Stimulated activated CD4-positive, alpha-beta T cell treated with anti-CD3 and anti-CD28 coated beads, TNF-alpha, amount 100 ng/mL, for 1 hour (primary cell): ENCODE measurements around the gene PLCXD1.
"Not testable (repeated sequence)": the region's sequence is repeated elsewhere in the genome, so short reads cannot be mapped to it uniquely, and the experiment has no call there.

Experiments used
- DNase-seq, 3 donors: peaks; one replicate each; pipeline ENCODE4 v3.0.0-alpha.2; 2020; ENCODE audit warnings: low read depth in 3 of 3, low spot score in 1 of 3

The PLCXD1 gene, protein sequence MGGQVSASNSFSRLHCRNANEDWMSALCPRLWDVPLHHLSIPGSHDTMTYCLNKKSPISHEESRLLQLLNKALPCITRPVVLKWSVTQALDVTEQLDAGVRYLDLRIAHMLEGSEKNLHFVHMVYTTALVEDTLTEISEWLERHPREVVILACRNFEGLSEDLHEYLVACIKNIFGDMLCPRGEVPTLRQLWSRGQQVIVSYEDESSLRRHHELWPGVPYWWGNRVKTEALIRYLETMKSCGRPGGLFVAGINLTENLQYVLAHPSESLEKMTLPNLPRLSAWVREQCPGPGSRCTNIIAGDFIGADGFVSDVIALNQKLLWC

DNA sequence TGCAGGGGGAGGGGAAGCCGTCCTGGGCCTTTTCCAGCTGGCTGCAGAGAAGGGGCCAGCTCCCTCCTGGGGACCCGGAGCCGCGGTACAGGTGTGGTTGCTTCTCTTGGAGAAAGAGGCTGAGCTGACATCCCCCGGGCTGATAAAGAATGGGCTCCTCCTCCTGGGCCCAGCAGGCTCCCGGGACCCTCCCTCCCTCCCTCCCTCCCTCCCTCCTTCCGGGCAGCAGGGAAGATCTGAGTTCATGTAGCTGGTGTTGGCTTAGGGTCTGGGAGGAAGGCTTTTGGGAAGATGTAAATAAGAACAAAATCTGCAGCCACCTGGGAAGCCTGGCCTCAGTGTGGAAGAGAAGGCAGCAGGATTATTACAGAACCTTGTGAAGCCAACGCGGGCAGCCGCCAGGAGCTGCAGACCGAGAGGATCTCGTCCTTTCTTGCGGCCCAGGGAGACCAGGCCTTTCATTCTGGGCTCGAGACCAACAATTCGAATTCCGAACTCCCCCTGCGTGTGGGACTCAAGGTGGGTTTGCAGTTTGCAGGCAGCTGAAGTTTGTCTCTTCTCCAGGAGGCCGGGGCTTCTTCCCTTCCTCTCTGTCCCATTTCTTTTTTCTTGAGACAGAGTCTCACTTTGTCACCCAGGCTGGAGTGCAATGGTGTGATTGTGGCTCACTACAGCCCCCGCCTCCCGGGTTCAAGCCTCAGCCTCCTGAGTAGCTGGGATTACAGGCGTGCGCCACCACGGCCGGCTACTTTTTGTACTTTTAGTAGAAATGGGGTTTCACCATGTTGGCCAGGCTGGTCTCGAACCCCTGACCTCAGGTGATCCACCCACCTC lies at the start of gene PLCXD1:
TSS of gene PLCXD1 (plus strand) at position 216 of the 834 bp plus-strand sequence. CDS start 2,807 bp downstream, outside the sequence.
- DNase-seq, result no peak

DNA sequence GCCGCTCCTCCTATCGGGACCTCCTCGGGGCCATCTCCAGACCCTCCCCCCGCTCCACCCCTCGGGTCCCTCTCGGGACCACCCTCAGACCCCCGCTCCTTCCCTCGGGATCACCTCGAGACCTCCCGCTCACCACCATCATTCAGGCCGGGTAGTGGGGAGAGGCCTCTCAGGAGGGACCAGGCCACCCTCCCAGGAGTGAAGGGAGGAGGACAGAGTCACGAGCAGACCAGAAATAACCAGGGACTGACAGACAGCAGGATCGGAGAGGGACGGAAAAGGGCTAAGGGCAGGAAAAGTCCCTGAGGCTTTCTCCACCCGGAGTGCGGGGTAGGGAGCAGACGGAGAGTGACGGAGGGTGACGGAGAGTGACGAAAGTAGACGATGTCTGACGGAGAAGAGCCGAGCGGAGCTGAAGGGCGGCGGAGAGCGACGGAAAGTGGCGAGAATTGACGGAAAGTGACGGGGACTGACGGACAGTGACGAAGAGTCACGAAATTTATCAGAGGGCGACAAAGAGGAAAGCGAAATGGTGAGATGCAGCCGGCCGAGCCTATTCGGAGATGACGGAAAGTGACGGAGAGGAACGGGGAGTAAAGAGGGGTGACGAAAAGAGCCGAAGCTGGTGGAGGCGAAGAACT lies 49.4 kb upstream of the PLCXD1 start:
- not testable (repeated sequence) for DNase-seq

DNA sequence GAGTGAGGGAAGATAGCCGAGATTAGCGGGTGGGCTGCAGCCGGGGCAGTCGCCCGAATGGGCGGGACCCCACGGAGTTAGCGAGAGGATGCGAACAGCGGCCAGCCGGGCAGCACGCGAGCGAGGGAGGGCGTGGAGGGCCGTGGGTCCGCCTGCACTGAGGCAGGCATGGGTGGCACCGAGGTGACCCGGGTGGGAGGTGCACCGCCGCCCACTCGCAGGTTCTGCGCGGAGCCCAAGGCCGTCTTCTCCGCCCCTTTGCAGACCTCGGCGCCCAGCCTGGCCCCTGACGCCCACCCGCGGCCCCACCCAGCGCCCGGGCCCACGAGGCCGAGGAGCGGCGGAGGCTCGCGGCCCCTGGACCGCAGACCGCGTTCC lies 48.9 kb upstream of the PLCXD1 start:
- not testable (repeated sequence) for DNase-seq

DNA sequence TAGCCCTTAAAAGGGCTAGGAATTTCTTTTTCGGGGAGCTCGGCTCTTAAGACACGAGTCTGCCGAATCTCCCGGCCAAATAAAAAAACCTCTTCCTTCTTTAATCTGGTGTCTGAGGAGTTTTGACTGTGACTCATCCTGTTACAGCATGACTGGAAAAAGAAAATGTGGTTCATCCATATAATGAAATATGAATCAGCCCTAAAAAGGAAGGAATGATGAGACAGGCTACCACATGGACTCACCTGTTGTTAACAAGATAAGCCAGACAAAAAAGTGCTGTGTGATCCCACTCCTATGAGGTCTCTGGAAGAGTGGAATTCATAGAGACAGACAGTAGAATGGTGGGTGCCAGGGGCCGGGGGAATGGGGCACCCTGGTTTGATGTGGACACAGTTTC lies 45.0 kb upstream of the PLCXD1 start:
- DNase-seq, result not testable (repeated sequence)

DNA sequence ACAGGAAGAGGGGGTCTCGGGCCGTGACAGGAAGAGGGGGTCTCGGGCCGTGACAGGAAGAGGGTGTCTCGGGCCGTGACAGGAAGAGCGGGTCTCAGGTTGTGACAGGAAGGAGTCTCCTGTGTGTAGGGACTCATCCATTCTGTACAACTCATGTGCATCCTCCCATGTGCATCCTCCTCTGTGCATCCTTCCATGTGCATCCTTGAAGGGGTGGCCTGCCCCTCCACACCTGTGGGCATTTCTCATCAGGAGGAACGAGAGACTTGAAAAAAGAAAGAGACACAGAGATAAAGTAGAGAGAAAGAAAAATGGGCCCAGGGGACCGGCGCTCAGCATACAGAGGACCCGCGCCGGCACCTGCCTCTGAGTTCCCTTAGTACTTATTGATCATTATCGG lies 30.2 kb upstream of the PLCXD1 start:
- no peak for DNase-seq

DNA sequence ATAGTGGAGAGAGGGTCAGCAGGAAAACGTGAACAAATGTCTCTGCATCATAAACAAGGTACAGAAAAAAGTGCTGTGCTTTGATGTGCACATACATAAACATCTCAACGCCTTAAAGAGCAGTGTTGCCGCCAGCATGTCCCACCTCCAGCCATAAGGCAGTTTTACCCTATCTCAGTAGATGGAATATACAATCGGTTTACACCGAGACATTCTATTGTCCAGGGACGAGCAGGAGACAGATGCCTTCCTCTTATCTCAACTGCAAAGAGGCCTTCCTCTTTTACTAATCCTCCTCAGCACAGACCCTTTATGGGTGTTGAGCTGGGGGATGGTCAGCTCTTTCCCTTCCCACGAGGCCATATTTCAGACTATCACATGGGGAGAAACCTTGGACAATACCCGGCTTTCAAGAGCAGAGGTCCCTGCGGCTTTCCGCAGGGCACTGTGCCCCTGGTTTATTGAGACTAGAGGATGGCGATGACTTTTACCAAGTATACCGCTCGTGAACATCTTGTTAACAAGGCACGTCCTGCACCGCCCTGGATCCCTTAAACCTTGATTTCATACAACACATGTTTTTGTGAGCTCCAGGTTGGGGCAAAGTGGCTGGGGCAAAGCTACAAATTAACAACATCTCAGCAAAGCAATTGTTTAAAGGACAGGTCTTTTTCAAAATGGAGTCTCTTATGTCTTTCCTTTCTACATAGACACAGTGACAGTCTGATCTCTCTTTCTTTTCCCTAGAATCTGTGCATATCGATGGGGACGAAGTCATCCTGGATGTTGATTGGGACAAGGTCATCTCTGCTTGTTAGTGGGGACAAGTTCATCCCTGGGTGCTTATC lies 29.6 kb upstream of the PLCXD1 start:
- DNase-seq, result not testable (repeated sequence)

DNA sequence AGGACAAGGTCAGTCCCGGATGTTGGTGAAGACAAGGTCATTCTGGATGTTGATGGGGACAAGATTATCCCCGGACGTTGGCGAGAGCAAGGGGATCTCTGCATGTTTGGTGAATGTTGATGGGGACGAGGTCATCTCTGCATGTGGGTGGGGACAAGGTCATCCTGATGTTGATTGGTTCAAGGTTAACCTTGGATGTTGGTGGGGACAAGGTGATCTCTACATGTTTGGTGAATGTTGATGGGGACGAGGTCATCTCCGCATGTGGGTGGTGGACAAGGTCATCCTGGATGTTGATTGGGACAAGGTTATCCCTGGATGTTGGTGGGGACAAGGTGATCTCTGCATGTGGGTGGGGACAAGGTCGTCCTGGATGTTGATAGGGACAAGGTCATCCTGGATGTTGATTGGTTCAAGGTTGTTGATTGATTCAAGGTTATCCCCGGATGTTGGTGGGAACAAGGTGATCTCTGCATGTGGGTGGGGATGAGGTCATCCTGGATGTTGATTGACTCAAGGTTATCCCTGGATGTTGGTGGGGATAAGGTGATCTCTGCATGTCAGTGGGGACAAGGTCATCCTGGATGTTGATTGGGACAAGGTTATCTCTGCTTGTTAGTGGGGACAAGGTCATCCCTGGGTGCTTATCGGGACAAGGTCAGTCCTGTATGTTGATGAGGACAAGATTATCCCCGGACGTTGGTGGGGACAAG lies 28.8 kb upstream of the PLCXD1 start:
- DNase-seq, result no peak

DNA sequence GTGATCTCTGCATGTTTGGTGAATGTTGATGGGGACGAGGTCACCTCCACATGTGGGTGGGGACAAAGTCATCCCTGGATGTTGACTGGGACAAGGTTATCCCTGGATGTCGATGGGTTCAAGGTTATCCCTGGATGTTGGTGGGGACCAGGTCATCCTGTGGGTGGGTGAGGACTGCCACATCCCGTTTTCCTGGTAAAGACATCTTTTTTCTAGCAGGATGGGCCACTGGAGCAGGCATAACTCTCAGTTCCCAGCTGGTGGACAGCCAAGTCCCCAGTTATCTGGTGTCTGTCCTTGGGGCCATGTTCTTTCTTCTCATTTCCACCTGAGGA lies 28.3 kb upstream of the PLCXD1 start:
- no peak for DNase-seq

DNA sequence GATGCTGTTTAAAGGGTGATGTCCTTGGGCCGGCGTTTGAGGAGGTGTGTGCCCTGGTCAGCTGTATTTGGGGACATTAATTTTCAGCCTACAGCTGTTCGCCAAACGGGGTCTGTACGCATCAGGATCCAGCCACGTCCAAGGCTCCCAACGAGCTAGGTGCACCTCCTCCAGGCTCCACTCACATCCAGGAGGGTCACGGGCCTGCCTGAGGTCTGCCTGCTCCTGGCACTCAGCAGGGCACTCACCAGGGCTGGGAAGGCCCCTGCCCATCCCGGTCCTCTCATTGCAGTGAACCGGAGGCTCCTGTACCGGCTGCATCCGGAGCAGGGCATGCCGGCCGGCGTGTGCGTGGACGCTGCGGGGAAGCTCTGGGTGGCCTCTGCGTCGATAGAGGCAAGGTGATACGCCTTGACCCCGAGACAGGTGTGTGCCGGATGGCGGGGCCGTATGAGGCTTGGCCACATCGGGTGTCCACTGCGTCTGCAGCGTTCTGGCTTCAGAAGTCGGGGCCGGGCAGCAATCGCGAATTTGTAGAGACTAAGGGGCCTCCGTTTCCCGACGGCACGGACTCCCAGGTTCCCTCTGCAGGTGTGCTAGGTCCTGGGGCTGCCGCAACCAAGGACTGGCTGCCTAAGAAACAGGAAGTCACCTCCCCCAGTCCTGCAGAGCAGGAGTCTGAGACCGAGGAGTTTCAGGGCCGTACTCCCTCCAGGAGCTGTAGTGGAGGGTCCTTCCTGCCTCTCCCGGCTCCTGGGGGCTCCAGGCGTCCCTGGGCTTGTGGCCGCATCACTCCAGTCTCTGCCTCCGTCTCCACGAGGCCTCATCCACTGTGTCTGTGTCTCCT lies 27.5 kb upstream of the PLCXD1 start:
- DNase-seq, result no peak

DNA sequence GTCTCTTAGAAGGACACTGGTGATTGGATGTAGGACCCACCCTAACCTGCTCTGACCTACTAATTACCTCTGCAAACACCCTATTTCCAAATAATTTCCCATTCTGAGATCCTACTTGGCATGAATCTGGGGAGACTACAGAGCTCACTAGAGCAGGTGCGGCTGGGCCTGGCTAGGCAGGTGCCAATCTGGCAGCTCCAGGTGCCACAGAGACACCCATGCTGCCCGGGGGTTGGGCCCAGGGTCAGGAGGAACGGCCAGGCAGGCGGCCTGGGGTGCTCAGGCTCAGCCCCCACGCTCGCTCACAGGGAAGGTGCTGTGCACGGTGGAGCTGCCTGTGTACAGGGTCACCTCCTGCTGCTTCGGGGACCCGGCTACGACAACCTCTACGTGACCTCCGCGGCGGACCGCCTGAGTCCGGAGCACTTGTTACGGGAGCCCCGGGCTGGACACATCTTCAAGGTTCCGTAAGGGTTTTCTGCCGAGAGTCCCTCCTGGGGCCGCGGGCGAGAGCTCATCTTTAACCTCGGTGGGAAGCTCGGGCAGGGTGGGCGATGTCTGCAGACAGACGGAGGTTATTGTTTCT lies 26.5 kb upstream of the PLCXD1 start:
- no peak for DNase-seq

DNA sequence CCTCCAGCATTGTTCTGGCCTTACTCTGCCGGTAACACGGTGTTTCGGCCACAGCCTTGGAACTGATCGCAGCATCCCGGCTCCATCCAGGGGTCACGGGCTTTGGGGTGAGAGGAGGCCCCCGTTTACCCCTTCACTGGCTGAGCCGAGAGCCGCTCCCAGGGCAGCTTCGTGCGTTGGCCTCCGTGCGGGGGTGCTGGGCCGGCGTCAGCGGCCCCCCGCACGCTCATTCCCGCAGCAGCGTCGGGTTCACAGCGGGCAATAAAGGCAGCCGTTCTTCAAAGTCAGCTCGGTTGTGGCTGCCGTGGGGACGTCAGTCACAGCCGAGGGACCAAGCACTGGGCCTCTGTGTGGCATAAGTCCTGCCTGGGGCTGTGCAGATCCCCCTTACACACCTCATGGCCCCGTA lies 25.3 kb upstream of the PLCXD1 start:
- DNase-seq, result no peak

DNA sequence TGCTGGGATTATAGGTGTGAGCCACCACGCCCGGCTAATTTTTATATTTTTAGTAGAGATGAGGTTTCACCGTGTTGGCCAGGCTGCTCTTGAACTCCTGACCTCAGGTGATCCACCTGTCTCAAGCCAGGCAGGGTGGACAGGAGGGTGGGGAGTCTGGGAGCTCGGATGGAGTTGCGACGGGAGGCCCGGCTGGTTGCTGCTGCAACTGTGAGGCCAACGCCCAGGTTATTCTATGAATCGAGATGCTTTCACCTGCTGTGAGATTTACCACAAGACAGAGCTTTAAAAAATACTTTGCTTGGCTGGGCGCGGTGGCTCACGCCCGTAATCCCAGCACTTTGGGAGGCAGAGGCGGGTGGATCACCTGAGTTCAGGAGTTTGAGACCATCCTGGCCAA lies 24.1 kb upstream of the PLCXD1 start:
- not testable (repeated sequence) for DNase-seq

DNA sequence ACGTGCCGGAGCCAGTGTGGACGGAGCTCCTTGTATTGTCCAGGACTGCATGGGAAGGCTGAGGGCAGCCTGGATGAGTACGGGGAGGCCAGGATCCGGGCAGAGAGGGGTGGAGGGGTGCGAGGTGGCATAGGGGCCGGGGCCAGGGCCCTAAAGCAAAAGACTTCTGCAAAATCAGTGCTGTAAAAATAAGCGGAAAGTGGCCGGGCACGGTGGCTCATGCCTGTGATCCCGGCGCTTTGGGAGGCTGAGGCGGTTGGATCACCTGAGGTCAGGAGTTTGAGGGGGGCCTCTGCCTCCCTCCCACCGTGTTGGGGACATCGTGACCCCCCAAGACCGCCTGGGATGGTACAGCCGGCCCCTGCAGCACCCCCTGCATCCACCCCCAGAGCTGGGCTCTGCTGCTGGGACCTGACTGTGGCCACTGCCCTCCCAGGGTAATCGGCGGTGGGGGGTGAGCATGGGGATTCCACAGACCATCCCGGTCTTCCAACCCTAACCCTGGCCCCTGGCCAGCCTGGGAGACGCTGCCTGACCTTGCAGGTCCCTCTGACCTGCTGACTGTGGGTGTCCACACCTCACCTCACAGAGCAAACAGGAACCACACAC lies 23.4 kb upstream of the PLCXD1 start:
- DNase-seq, result no peak

DNA sequence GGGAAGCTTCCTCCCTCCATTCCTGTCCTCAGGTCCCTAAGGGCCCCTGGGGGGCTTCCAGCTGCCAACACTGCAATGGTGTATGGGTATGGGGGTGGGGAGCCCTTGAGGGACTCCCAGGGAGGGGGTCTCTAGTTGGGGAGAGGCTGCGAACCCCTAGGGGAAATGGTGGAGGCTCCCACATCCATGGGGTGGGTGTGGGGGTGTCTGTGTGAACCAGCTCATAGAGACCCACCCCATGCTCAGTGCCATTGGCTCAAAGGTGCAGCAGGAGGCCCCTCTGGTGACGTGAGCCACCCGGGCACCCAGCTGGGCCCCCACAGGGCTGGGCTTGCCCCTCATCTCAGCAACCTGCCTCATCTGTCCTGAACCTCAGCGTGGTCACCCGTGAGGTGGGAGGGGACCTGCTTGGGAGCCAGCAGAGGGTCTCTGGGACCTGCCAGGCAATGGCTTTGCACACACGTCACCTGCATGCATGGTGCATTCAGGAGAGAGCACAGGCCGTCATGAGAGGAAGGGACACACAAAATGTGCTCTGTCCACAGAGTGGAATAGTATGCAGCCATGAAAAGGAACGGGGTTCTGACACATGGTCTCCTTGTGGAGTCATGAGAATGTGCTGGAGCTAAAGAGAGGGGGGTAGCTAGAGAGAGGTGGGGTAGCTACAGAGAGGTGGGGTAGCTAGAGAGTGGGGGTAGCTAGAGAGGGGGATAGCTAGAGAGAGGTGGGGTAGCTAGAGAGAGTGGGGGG lies 22.7 kb upstream of the PLCXD1 start:
- no peak for DNase-seq

DNA sequence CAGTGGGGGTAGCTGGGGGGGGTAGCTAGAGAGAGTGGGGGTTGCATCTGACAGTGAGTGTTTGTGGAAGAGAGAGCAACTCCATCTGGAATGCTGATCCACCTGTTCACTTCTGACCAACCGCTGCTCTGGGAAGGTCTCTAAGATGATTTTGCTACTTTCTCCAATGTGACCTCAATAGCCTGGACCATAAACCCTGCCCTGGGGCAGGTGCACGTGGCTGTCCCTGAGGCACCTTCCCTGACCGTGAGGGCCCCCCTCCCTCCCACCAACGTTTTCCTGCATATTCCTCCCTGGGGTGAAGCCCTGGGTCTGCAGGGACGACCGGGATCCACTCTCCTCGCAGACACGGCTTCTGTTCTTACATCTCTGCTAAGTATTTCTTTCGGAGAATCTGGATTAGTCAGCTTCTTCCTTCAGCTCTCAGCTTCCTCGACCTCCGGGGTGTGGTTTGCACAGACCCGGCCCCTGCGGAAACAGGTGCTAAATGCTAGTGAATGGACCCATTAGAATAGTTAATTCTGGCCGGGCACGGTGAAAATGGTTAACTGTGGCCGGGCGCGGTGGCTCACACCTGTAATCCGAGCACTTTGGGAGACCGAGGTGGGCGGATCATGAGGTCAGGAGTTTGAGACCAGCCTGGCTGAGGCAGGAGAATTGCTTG lies 21.4 kb upstream of the PLCXD1 start:
- DNase-seq, result no peak

DNA sequence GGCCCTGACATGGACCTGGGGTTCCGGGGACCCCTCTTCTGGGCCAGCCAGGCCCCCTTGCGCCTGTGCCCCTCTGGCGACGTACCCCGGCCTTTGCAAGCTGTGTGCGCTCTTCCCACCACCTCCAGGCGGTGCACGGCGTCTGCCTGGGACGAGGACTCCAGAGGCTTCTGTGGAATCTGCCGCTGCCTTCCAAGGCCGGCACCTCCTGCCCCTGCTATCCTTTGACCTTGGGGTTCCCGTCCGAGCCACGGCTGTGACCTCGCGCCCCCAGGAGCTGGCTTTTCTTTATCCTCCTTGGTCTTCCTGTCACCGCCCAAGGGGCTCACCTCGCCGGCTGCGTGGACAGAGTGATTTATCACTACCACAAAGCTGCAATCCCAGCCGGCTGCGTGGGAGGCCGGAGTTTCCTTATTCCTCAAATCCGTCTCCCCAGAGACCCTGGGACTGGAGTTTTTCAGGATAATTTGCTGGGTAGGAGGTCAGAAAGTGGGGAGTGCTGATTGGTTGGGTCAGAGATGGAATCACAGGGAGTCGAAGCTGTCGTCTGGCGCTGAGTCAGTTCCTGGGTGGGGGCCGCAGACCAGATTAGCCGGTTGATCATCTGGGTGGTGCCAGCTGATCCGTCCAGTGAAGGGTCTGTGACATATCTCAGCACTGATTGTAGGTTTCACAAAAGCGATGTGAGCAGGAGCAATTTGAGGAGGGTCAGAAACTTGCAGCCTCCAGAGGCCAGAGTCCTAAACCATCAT lies 19.8 kb upstream of the PLCXD1 start:
- no peak for DNase-seq

DNA sequence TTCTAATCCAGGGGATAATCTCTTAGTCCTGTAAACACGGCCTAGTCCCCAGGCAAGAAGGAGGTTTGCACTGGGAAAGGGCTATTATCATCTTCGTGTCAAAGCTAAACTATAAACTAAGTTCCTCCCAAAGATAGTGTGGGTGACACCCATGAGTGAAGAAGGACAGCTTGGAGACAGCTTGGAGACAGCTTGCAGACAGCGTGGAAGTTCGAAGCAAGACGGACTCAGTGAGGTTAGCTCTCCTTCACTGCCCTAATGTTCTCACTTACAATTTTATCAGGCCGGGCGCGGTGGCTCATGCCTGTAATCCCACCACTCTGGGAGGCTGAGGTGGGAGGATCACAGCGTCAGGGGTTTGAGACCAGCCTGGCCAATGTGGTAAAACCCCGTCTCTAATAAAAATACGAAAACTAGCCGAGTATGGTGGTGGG lies 19.2 kb upstream of the PLCXD1 start:
- no peak for DNase-seq
